ENCODE data around the gene CDK2AP2. TPM values are rescaled to one million over a fixed set of nuclear protein-coding genes. Genes with fewer than 3 reads are reported as not detected.

Gene CDK2AP2
- polyA plus RNA-seq, 1 donor from 2014 or later: 133 TPM

DNA sequence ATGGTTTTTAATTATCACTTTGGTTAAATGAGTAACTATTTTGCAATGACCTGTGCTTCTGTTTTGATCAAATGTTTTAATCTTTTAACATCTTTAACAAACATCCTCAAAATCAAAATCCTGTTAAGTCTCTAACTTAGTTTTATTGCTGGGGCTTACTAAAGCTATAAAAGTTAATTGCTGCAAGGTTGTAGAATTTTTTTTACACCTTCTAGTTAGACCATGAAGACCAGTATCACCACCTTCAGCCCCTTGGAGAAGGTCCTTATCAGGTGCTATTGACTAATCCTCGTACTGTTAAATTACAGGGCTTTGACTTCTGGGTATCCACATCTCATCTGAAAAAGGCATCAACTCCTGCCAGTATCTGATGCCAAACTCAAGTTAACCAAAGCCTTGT is 27.6 kb upstream of the CDK2AP2 start:
- peaks cover 3 to 11% (median 3%) of the 10 kb centered on the region in 3 donors for H3K9me3 Mint-ChIP-seq
- peaks cover 9% of the 10 kb centered on the region for H3K27me3 Mint-ChIP-seq
- peaks cover 1% of the 10 kb centered on the region for H3K36me3 Mint-ChIP-seq
- H3K4me1 Mint-ChIP-seq: peaks cover 0 to 2% (median 0%) of the 10 kb centered on the region in 3 donors
- H3K27ac Mint-ChIP-seq: no peak overlapping the region
- no peak overlapping the region for H3K4me3 Mint-ChIP-seq

DNA sequence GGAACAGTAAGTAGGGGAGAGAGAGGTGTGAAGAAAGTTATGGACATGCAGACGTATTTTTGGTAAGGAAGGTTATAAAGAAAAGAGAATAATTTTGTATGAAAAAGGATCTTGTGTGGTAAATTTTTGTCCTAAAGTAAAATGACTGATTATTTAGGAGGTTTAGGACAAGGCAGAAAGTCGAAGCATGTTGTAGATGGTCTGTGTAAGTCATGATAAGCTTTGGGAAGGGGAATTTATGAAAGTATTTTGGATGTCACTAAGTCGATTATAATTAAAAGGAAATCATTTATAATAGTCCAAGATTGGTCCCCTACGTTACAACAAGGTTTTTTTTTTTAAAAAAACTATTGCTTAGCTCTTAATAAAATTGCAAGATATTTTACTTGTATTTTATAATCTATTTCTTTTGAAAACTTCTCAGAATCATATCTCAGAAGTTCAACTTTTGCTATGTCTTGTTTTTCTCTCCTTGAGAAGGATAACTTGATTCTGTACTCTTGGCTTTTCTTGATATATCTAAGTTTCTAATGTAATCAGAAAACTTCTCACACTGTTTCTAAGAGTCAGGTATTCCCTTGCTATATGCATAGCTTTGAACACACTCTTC is 26.2 kb upstream of the CDK2AP2 start:
- Mint-ChIP-seq H3K4me1 (peaks cover 0 to 7% (median 0%) of the 10 kb centered on the region in 3 donors), H3K27me3 (peaks cover 12% of the 10 kb centered on the region), H3K36me3 (peaks cover 1% of the 10 kb centered on the region), H3K27ac (no peak overlapping the region), H3K9me3 (peaks cover 3 to 11% (median 3%) of the 10 kb centered on the region in 3 donors), H3K4me3 (no peak overlapping the region)

DNA sequence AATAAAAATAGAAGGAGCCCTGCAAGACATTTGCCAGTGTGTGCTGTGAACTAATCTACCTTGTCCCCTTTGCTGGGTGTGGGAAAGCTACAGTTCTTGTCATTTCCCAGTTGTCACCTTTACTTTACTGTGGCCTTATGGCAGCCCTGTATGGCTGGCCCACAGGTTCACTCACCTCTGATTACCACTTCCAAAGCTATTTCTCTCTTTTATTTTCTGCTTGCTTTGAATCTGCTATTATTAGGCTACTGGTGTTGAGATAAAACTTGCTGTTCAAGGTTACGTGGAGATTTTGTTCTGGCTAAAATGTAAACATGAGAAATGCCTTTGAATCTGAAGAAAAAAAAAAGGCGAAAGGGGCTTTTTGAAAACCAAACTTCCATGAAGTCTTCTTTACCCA is 24.9 kb upstream of the CDK2AP2 start:
- Mint-ChIP-seq H3K27me3 (peaks cover 10% of the 10 kb centered on the region), H3K36me3 (peaks cover 1% of the 10 kb centered on the region), H3K4me1 (peaks cover 0 to 7% (median 0%) of the 10 kb centered on the region in 3 donors), H3K4me3 (no peak overlapping the region), H3K27ac (no peak overlapping the region), H3K9me3 (peaks cover 3 to 11% (median 3%) of the 10 kb centered on the region in 3 donors)

DNA sequence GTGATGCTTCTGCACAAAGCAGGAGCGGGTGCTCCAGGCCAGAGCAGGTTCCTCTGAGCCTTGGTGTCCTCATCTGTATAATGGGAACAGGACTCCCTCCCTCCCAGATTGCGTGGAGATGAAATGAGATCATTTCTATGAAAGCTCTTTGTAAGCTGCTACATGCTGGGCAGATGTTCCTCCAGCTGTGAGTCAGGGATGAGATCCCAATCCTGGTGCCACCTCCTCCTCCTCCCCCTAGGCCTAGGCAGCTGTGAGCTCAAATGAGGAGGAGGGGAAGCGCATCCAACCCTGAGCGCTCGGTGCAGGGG is 22.3 kb upstream of the CDK2AP2 start:
- Mint-ChIP-seq H3K36me3 (no peaks in the 10 kb centered on the region), H3K27ac (no peak overlapping the region), H3K4me3 (no peak overlapping the region), H3K27me3 (peaks cover 18% of the 10 kb centered on the region), H3K9me3 (peaks cover 3 to 11% (median 5%) of the 10 kb centered on the region in 3 donors), H3K4me1 (peaks cover 0 to 7% (median 2%) of the 10 kb centered on the region in 3 donors)

GRCh38 chr11:67528376-67528775 is 20.4 kb upstream of the CDK2AP2 start:
- Mint-ChIP-seq H3K4me1 (peaks cover 0 to 7% (median 2%) of the 10 kb centered on the region in 3 donors), H3K27ac (no peak overlapping the region), H3K4me3 (no peak overlapping the region), H3K36me3 (no peaks in the 10 kb centered on the region), H3K9me3 (peaks cover 0 to 4% (median 2%) of the 10 kb centered on the region in 3 donors), H3K27me3 (peaks cover 17% of the 10 kb centered on the region)

- Mint-ChIP-seq H3K27ac (no peak overlapping the region), H3K27me3 (peaks cover 15% of the 10 kb centered on the region), H3K4me3 (no peak overlapping the region), H3K4me1 (peaks cover 0 to 5% (median 2%) of the 10 kb centered on the region in 3 donors), H3K9me3 (peaks cover 0 to 2% (median 0%) of the 10 kb centered on the region in 3 donors), H3K36me3 (no peaks in the 10 kb centered on the region)
Observed at GRCh38 chr11:67525275-67525976, 17.5 kb upstream of the CDK2AP2 start.

- peaks cover 14% of the 10 kb centered on the region for H3K27me3 Mint-ChIP-seq
- H3K4me3 Mint-ChIP-seq: peak overlapping the region in 1 of 4 donors; percentile 76
- peaks cover 0 to 2% (median 2%) of the 10 kb centered on the region in 3 donors for H3K4me1 Mint-ChIP-seq
- H3K36me3 Mint-ChIP-seq: no peaks in the 10 kb centered on the region
- no peak overlapping the region for H3K27ac Mint-ChIP-seq
- peaks cover 0 to 2% (median 0%) of the 10 kb centered on the region in 3 donors for H3K9me3 Mint-ChIP-seq
Observed at GRCh38 chr11:67524480-67524808, 16.5 kb upstream of the CDK2AP2 start.

GRCh38 chr11:67523556-67524479 is 15.9 kb upstream of the CDK2AP2 start:
- Mint-ChIP-seq H3K27me3 (peaks cover 11% of the 10 kb centered on the region), H3K9me3 (peaks cover 0 to 2% (median 0%) of the 10 kb centered on the region in 3 donors), H3K4me1 (peaks cover 0 to 2% (median 0%) of the 10 kb centered on the region in 3 donors), H3K4me3 (no peak overlapping the region), H3K36me3 (no peaks in the 10 kb centered on the region), H3K27ac (no peak overlapping the region)

DNA sequence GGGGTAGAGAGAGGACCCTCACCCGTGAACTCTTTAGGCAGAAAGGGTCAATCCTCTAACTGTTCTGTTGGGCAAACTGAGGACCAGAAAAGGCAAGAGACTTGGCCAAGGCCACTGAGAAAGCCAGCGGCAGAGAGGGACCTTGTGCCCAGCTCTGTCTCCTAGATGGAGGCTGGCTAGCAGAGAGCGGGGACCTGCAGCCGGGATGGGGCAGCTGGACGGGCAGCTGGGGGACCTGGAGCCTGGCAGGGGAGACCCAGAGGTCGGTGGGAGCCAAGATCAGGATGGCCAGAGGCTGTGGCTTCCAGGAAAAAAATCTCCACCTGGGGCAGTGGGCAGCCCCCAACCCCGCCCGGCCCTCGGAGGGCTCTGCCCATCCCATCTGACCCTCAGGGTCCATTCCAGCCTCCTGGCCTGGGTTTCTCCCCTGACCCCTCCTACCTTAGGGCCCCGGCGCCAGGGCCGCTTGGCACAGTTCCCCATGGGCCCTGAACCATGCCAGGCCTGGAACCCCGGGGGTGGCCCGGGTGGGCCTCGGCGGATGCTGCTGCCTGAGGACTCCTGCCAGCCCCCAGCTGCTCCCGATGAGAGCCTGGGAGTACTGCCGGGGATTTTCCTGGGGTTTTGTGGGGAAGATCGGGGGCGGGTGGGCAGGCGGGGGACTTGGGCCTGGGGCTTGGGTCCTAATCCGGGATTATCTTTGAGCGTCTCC is 15.0 kb upstream of the CDK2AP2 start, which contains the start of gene CABP2:
TSS of gene CABP2 (minus strand) at position 603 of the 712 bp plus-strand sequence. CDS start at position 483, 120 bp downstream.
- Mint-ChIP-seq H3K27ac (no peak within 1 kb of the TSS), H3K27me3 (peaks cover 11% of the 10 kb centered on the region), H3K9me3 (peaks cover 0 to 2% (median 0%) of the 10 kb centered on the region in 3 donors), H3K4me3 (no peak within 1 kb of the TSS), H3K36me3 (no peaks in the 10 kb centered on the region), H3K4me1 (peaks cover 0 to 2% (median 0%) of the 10 kb centered on the region in 3 donors)

GRCh38 chr11:67522338-67522737 is 14.4 kb upstream of the CDK2AP2 start:
- no peaks in the 10 kb centered on the region for H3K36me3 Mint-ChIP-seq
- no peak overlapping the region for H3K27ac Mint-ChIP-seq
- peaks cover 0 to 2% (median 0%) of the 10 kb centered on the region in 3 donors for H3K4me1 Mint-ChIP-seq
- H3K27me3 Mint-ChIP-seq: peaks cover 11% of the 10 kb centered on the region
- H3K4me3 Mint-ChIP-seq: no peak overlapping the region
- peaks cover 0 to under 1% (median 0%) of the 10 kb centered on the region in 3 donors for H3K9me3 Mint-ChIP-seq

DNA sequence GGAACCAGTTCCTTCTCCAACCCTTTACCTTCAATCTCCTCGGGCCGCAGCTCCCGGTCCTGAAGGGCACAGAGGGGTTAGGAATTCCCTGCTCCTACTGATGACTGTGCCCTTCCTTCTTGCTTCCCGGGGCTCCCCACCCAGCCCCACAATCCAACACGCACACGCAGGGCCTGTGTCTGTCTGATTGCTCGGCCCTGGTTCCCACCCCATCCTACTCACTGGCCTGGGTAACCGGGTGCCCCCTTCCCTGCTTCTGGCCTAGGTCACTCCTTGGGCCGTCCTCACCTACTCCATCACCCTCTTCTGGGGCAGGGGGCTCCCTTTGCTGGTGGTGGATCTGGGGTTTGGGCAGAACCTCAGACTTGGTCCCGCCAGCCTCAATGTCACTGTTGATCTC is 14.0 kb upstream of the CDK2AP2 start:
- no peaks in the 10 kb centered on the region for H3K36me3 Mint-ChIP-seq
- H3K4me1 Mint-ChIP-seq: no peaks in the 10 kb centered on the region
- no peak overlapping the region for H3K27ac Mint-ChIP-seq
- H3K9me3 Mint-ChIP-seq: no peaks in the 10 kb centered on the region
- peaks cover 7% of the 10 kb centered on the region for H3K27me3 Mint-ChIP-seq
- H3K4me3 Mint-ChIP-seq: no peak overlapping the region

DNA sequence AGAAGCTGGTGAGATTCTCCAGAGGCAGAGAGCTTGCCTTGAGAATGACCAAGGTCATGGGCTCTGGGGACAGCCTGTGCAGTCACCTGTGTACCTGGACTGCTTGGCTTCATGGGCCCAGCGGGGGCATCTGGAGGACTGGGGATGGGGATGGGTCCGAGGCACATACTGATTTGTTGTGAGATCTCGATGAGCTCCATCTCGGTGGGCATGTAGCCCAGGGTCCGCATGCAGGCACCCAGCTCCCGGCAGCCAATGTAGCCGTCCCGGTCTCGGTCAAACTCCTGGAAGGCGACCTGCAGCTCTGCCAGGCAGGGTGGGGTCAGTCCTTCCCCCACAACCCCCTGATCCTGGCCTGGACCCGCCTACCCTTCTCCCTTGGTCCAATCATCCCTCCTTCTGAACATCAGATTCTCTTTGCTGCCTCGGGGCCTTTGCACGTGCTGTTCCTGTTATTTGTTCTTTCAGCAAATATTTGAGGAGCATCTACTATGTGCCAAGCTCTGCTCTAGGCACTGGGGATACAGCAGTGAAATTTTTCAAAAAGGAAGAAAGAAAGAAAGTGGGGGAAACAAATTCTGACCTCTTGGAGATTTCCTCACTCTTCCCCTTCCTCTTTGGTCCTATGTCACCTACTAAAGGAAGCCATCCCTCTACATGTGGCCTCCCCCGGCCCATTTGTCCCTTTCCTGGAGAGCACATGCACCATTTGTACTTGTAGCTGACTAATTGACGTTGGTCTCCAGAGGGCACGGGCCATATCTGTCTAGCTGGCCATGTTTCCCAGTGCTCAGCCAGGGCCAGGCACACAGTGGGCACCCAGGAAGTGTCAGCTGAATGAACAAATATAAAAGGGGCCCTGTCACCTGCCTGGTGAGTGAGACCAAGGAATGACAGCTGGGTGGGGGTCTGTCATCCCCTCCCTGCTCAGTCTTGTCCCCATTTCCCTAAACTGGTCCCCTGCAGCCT is 13.2 kb upstream of the CDK2AP2 start:
- H3K36me3 Mint-ChIP-seq: no peaks in the 10 kb centered on the region
- H3K4me1 Mint-ChIP-seq: no peaks in the 10 kb centered on the region
- no peaks in the 10 kb centered on the region for H3K9me3 Mint-ChIP-seq
- H3K27ac Mint-ChIP-seq: no peak overlapping the region
- peaks cover 3% of the 10 kb centered on the region for H3K27me3 Mint-ChIP-seq
- no peak overlapping the region for H3K4me3 Mint-ChIP-seq

DNA sequence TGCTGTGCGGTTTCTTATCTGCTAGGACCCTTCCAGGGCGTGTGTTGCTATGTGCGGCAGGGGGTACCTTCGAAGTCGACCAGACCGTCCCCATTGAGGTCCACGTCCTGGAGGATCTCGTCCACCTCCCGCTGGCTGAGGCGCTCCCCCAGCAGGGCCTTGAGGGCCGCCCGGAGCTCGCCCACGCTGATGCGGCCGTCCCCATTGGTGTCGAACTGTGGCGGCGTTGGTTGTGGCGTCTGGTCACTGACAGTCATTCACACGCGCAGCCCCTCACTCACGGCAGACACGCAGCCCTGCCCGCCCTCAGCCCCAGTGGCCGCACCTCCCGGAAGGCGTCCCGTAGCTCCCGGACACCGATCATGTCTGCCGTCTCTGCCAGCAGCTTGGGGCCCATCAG is 11.8 kb upstream of the CDK2AP2 start:
- no peak overlapping the region for H3K4me3 Mint-ChIP-seq

More for the DNA sequence above, 11.8 kb upstream of the CDK2AP2 start:
- Mint-ChIP-seq H3K9me3 (no peaks in the 10 kb centered on the region), H3K27me3 (peaks cover 9% of the 10 kb centered on the region), H3K27ac (no peak overlapping the region), H3K4me1 (no peaks in the 10 kb centered on the region), H3K36me3 (no peaks in the 10 kb centered on the region)

All from IgD-negative memory B cell (primary cell).